Measurements from ENCODE around the gene ZNF148. TPM values are rescaled to one million over a fixed set of nuclear protein-coding genes. Genes with fewer than 3 reads are reported as not detected.
"Not testable (repeated sequence)": the region's sequence is repeated elsewhere in the genome, so short reads cannot be mapped to it uniquely, and the experiment has no call there.

The ZNF148 gene
- polyA plus RNA-seq: 22.9 TPM
- long read RNA-seq, donor 1, full-length matches to known transcripts: 2 of 2 reads
- long read RNA-seq, donor 1, partial matches to known transcripts: 0 of 2 reads
- long read RNA-seq, donor 1, other reads (novel, unspliced or antisense): 0 of 2 reads
- long read RNA-seq, donor 2, full-length matches to known transcripts: 9 of 9 reads
- long read RNA-seq, donor 2, partial matches to known transcripts: 0 of 9 reads
- long read RNA-seq, donor 2, other reads (novel, unspliced or antisense): 0 of 9 reads
- long read RNA-seq, donor 3: 0 reads
- long read RNA-seq, donor 4: 0 reads
- long read RNA-seq, donor 5, full-length matches to known transcripts: 7 of 7 reads
- long read RNA-seq, donor 5, partial matches to known transcripts: 0 of 7 reads
- long read RNA-seq, donor 5, other reads (novel, unspliced or antisense): 0 of 7 reads
- long read RNA-seq, donor 6, full-length matches to known transcripts: 4 of 4 reads
- long read RNA-seq, donor 6, partial matches to known transcripts: 0 of 4 reads
- long read RNA-seq, donor 6, other reads (novel, unspliced or antisense): 0 of 4 reads
- long read RNA-seq, donor 7, full-length matches to known transcripts: 2 of 2 reads
- long read RNA-seq, donor 7, partial matches to known transcripts: 0 of 2 reads
- long read RNA-seq, donor 7, other reads (novel, unspliced or antisense): 0 of 2 reads
- long read RNA-seq, donor 8, full-length matches to known transcripts: 2 of 2 reads
- long read RNA-seq, donor 8, partial matches to known transcripts: 0 of 2 reads
- long read RNA-seq, donor 8, other reads (novel, unspliced or antisense): 0 of 2 reads
- long read RNA-seq, donor 9, full-length matches to known transcripts: 4 of 4 reads
- long read RNA-seq, donor 9, partial matches to known transcripts: 0 of 4 reads
- long read RNA-seq, donor 9, other reads (novel, unspliced or antisense): 0 of 4 reads
- long read RNA-seq, donor 10, full-length matches to known transcripts: 6 of 6 reads
- long read RNA-seq, donor 10, partial matches to known transcripts: 0 of 6 reads
- long read RNA-seq, donor 10, other reads (novel, unspliced or antisense): 0 of 6 reads
- long read RNA-seq, donor 11, full-length matches to known transcripts: 2 of 2 reads
- long read RNA-seq, donor 11, partial matches to known transcripts: 0 of 2 reads
- long read RNA-seq, donor 11, other reads (novel, unspliced or antisense): 0 of 2 reads

DNA sequence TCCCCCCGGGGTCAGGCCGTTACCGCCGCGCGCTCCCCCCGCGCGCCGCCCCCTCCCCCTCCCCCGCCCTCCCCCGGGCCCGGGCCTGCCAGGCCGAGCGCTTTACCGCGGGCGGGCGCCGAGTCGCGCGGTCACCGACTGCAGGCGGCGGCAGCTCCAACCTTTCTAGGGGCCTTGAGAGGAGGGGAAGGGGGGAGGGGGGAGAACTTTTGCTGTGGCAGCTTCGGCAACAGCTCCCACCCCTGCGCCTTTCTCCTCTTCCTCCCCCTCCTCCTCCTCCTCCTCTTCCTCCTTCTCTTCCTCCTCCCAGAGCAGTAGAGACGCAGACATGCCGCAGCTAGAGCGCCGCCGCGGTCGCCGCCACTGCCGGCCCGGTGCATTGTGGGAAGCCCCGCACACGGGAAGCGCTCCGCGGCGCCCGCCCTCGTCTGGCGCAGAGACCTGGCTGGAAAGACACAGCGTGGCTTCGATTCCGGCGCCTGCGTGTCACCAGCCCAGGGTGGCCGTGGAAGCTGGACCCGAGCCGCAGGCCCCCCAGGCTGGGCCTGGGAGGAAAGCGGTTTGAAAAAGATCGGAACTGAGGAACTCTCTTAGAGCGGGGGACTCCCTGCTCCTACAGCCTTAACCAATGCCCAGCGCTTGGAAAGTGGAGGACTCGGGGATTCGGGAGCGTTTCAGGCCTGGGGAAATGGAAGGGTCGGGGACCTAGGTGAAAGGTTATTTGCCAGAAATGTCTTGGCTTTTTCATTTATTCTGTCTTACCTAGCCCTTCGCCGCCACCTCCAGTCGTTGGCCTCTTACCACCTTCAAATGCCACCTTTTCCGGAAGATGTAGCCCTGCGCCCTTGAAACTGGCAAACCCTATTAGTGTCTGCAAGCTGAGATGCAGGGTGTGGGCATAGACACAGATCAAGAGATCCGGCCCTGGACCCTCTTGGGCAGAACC lies at the start of gene ZNF148:
Gene ZNF148 (minus strand): TSS at position 330 of the 946 bp plus-strand sequence. CDS start 61,685 bp downstream, outside the sequence.
- peaks cover 21% of the 10 kb centered on the region for H3K4me1 ChIP-seq (ENCODE audit: control insufficient read depth, insufficient read depth, low read length)
- no CpG with 5 or more reads among the region's 69 CpGs for WGBS (ENCODE audit: insufficient coverage, low lambda C conversion rate)
- H3K9me3 ChIP-seq (ENCODE audit: control insufficient read depth, low read depth, low read length): no peaks in the 10 kb centered on the region
- peak within 1 kb of the TSS; percentile 89 for H3K4me3 ChIP-seq (ENCODE audit: low read length)
- no peaks in the 10 kb centered on the region for H3K27me3 ChIP-seq (ENCODE audit: control insufficient read depth, insufficient read depth, low read length)
- peak within 1 kb of the TSS; percentile 88 for H3K27ac ChIP-seq (ENCODE audit: low read length)
- peak; percentile 85 to 96 for DNase-seq
- peaks cover 2% of the 10 kb centered on the region for H3K36me3 ChIP-seq (ENCODE audit: control insufficient read depth, insufficient read depth, low read length)

DNA sequence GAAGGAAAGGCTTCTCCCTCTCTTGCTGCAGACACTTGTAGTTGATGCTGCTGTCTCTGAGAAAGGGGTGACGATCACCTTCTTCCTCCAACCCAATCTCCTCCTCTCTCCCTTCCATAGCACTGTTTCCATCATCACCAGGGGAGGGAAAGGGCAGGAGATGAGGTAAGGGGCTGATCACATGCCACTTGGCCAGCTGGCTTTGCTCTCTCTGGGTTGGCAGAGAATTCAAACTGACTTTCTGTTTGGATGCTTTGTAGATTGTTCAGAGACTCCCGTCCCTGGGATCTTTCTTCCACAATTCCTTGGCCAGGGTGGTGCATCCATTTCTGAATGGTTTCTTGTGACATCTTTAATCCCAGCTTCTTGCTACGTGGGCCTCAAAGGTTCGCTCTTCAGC lies 43.2 kb upstream of the ZNF148 start:
- no CpG with 5 or more reads among the region's 4 CpGs for WGBS (ENCODE audit: insufficient coverage, low lambda C conversion rate)

GRCh38 chr3:125416235-125416634 lies 41.1 kb upstream of the ZNF148 start:
- no CpG with 5 or more reads among the region's 3 CpGs for WGBS (ENCODE audit: insufficient coverage, low lambda C conversion rate)
- H3K4me1 ChIP-seq (ENCODE audit: control insufficient read depth, insufficient read depth, low read length): no peaks in the 10 kb centered on the region
- H3K27ac ChIP-seq (ENCODE audit: low read length): no peak overlapping the region
- DNase-seq: no peak
- no peak overlapping the region for H3K4me3 ChIP-seq (ENCODE audit: low read length)
- H3K9me3 ChIP-seq (ENCODE audit: control insufficient read depth, low read depth, low read length): no peaks in the 10 kb centered on the region
- no peaks in the 10 kb centered on the region for H3K36me3 ChIP-seq (ENCODE audit: control insufficient read depth, insufficient read depth, low read length)
- H3K27me3 ChIP-seq (ENCODE audit: control insufficient read depth, insufficient read depth, low read length): no peaks in the 10 kb centered on the region

More for the DNA sequence above, 43.2 kb upstream of the ZNF148 start:
- no peak for DNase-seq
- no peaks in the 10 kb centered on the region for H3K36me3 ChIP-seq (ENCODE audit: control insufficient read depth, insufficient read depth, low read length)
- no peak overlapping the region for H3K27ac ChIP-seq (ENCODE audit: low read length)
- H3K4me3 ChIP-seq (ENCODE audit: low read length): no peak overlapping the region
- no peaks in the 10 kb centered on the region for H3K4me1 ChIP-seq (ENCODE audit: control insufficient read depth, insufficient read depth, low read length)
- H3K9me3 ChIP-seq (ENCODE audit: control insufficient read depth, low read depth, low read length): no peaks in the 10 kb centered on the region
- no peaks in the 10 kb centered on the region for H3K27me3 ChIP-seq (ENCODE audit: control insufficient read depth, insufficient read depth, low read length)

GRCh38 chr3:125414669-125415068 lies 39.5 kb upstream of the ZNF148 start:
- H3K4me1 ChIP-seq (ENCODE audit: control insufficient read depth, insufficient read depth, low read length): no peaks in the 10 kb centered on the region
- H3K27ac ChIP-seq (ENCODE audit: low read length): no peak overlapping the region
- DNase-seq: no peak
- no peaks in the 10 kb centered on the region for H3K36me3 ChIP-seq (ENCODE audit: control insufficient read depth, insufficient read depth, low read length)
- no CpG with 5 or more reads among the region's 8 CpGs for WGBS (ENCODE audit: insufficient coverage, low lambda C conversion rate)
- no peak overlapping the region for H3K4me3 ChIP-seq (ENCODE audit: low read length)
- no peaks in the 10 kb centered on the region for H3K27me3 ChIP-seq (ENCODE audit: control insufficient read depth, insufficient read depth, low read length)
- H3K9me3 ChIP-seq (ENCODE audit: control insufficient read depth, low read depth, low read length): no peaks in the 10 kb centered on the region

GRCh38 chr3:125410922-125411321 lies 35.8 kb upstream of the ZNF148 start:
- H3K36me3 ChIP-seq (ENCODE audit: control insufficient read depth, insufficient read depth, low read length): no peaks in the 10 kb centered on the region
- DNase-seq: no peak
- no peak overlapping the region for H3K4me3 ChIP-seq (ENCODE audit: low read length)
- no peaks in the 10 kb centered on the region for H3K27me3 ChIP-seq (ENCODE audit: control insufficient read depth, insufficient read depth, low read length)
- H3K9me3 ChIP-seq (ENCODE audit: control insufficient read depth, low read depth, low read length): no peaks in the 10 kb centered on the region
- H3K4me1 ChIP-seq (ENCODE audit: control insufficient read depth, insufficient read depth, low read length): no peaks in the 10 kb centered on the region
- WGBS (ENCODE audit: insufficient coverage, low lambda C conversion rate): 100% methylated on average over 1 of the region's 6 CpGs
- no peak overlapping the region for H3K27ac ChIP-seq (ENCODE audit: low read length)

DNA sequence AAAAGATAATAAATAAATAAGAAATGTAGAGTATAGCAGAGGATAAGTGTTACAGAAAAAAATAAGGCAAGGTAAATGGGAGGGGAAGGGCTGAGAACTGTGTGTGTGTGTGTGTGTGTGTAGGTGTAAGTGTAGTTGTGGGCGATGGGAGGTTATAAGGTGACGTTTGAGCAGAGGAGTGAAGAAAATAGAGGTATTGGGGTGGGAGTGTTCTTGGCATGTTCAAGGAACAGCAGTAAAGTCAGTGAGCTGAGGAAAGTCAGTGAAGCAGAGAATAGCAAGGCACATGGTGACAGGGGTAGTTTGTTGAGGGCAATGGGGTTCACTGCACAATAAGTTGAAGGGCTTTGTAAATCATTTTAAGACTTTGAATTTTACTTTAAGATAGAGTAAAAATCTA lies 30.9 kb upstream of the ZNF148 start:
- DNase-seq: no peak
- H3K9me3 ChIP-seq (ENCODE audit: control insufficient read depth, low read depth, low read length): no peaks in the 10 kb centered on the region
- WGBS (ENCODE audit: insufficient coverage, low lambda C conversion rate): 100% methylated on average over 2 of the region's 2 CpGs
- no peak overlapping the region for H3K4me3 ChIP-seq (ENCODE audit: low read length)
- H3K4me1 ChIP-seq (ENCODE audit: control insufficient read depth, insufficient read depth, low read length): no peaks in the 10 kb centered on the region
- H3K27ac ChIP-seq (ENCODE audit: low read length): no peak overlapping the region
- H3K27me3 ChIP-seq (ENCODE audit: control insufficient read depth, insufficient read depth, low read length): no peaks in the 10 kb centered on the region
- H3K36me3 ChIP-seq (ENCODE audit: control insufficient read depth, insufficient read depth, low read length): no peaks in the 10 kb centered on the region

GRCh38 chr3:125405515-125405914 lies 30.4 kb upstream of the ZNF148 start:
- H3K27me3 ChIP-seq (ENCODE audit: control insufficient read depth, insufficient read depth, low read length); H3K9me3 ChIP-seq (ENCODE audit: control insufficient read depth, low read depth, low read length); H3K36me3 ChIP-seq (ENCODE audit: control insufficient read depth, insufficient read depth, low read length); H3K4me3 ChIP-seq (ENCODE audit: low read length); DNase-seq; H3K4me1 ChIP-seq (ENCODE audit: control insufficient read depth, insufficient read depth, low read length); H3K27ac ChIP-seq (ENCODE audit: low read length): not testable (repeated sequence)
- no CpG with 5 or more reads among the region's 4 CpGs for WGBS (ENCODE audit: insufficient coverage, low lambda C conversion rate)

GRCh38 chr3:125403789-125404188 lies 28.7 kb upstream of the ZNF148 start:
- H3K27me3 ChIP-seq (ENCODE audit: control insufficient read depth, insufficient read depth, low read length): no peaks in the 10 kb centered on the region
- no peak overlapping the region for H3K27ac ChIP-seq (ENCODE audit: low read length)
- no peaks in the 10 kb centered on the region for H3K4me1 ChIP-seq (ENCODE audit: control insufficient read depth, insufficient read depth, low read length)
- no peaks in the 10 kb centered on the region for H3K36me3 ChIP-seq (ENCODE audit: control insufficient read depth, insufficient read depth, low read length)
- 83% methylated on average over 1 of the region's 2 CpGs for WGBS (ENCODE audit: insufficient coverage, low lambda C conversion rate)
- no peaks in the 10 kb centered on the region for H3K9me3 ChIP-seq (ENCODE audit: control insufficient read depth, low read depth, low read length)
- H3K4me3 ChIP-seq (ENCODE audit: low read length): no peak overlapping the region
- DNase-seq: no peak

- H3K36me3 ChIP-seq (ENCODE audit: control insufficient read depth, insufficient read depth, low read length): no peaks in the 10 kb centered on the region
- H3K9me3 ChIP-seq (ENCODE audit: control insufficient read depth, low read depth, low read length): no peaks in the 10 kb centered on the region
- H3K27ac ChIP-seq (ENCODE audit: low read length): no peak overlapping the region
- H3K27me3 ChIP-seq (ENCODE audit: control insufficient read depth, insufficient read depth, low read length): no peaks in the 10 kb centered on the region
- WGBS (ENCODE audit: insufficient coverage, low lambda C conversion rate): no CpG with 5 or more reads among the region's 2 CpGs
- DNase-seq: no peak
- H3K4me3 ChIP-seq (ENCODE audit: low read length): no peak overlapping the region
- no peaks in the 10 kb centered on the region for H3K4me1 ChIP-seq (ENCODE audit: control insufficient read depth, insufficient read depth, low read length)
Measured at GRCh38 chr3:125402639-125403038, 27.5 kb upstream of the ZNF148 start.

Measured in large intestine (tissue), 12 donors.